Measurements from ENCODE around the gene GALR3. TPM values are rescaled to one million over a fixed set of nuclear protein-coding genes. Genes with fewer than 3 reads are reported as not detected.

GALR3 gene
- total RNA-seq, 1 experiment from 2014 or later: not detected

GRCh38 chr22:37854946-37855345 is 31.8 kb downstream of the GALR3 start:
- Histone ChIP-seq H3K4me3 (ENCODE audit: insufficient read depth, low read depth, low read length) (no peak overlapping the region), H3K36me3 (replicated peaks; ENCODE audit: control insufficient read depth, insufficient read depth, low read length) (peaks cover 53% of the 10 kb centered on the region), H3K27me3 (ENCODE audit: control insufficient read depth, insufficient read depth, low read length) (no peaks in the 10 kb centered on the region)
- DNase-seq: no peak

- no peak for DNase-seq
- Histone ChIP-seq H3K27me3 (ENCODE audit: control insufficient read depth, insufficient read depth, low read length) (no peaks in the 10 kb centered on the region), H3K4me3 (ENCODE audit: insufficient read depth, low read depth, low read length) (no peak overlapping the region), H3K36me3 (replicated peaks; ENCODE audit: control insufficient read depth, insufficient read depth, low read length) (peaks cover 56% of the 10 kb centered on the region)
Measured at GRCh38 chr22:37855462-37855861, 32.3 kb downstream of the GALR3 start.

GRCh38 chr22:37860796-37861421 is 37.7 kb downstream of the GALR3 start:
- Histone ChIP-seq H3K36me3 (replicated peaks; ENCODE audit: control insufficient read depth, insufficient read depth, low read length) (peaks cover 56% of the 10 kb centered on the region), H3K27me3 (ENCODE audit: control insufficient read depth, insufficient read depth, low read length) (no peaks in the 10 kb centered on the region), H3K4me3 (ENCODE audit: insufficient read depth, low read depth, low read length) (no peak overlapping the region)
- DNase-seq: no peak

- H3K27me3 ChIP-seq (ENCODE audit: control insufficient read depth, insufficient read depth, low read length): no peaks in the 10 kb centered on the region
- H3K36me3 ChIP-seq (replicated peaks; ENCODE audit: control insufficient read depth, insufficient read depth, low read length): peaks cover 56% of the 10 kb centered on the region
- H3K4me3 ChIP-seq (ENCODE audit: insufficient read depth, low read depth, low read length): no peak overlapping the region
- DNase-seq: no peak
Measured at GRCh38 chr22:37862570-37863325, 39.6 kb downstream of the GALR3 start.

GRCh38 chr22:37865510-37865909 is 42.3 kb downstream of the GALR3 start:
- H3K4me3 ChIP-seq (ENCODE audit: insufficient read depth, low read depth, low read length): no peak overlapping the region
- no peaks in the 10 kb centered on the region for H3K27me3 ChIP-seq (ENCODE audit: control insufficient read depth, insufficient read depth, low read length)
- no peak for DNase-seq
- peaks cover 56% of the 10 kb centered on the region for H3K36me3 ChIP-seq (replicated peaks; ENCODE audit: control insufficient read depth, insufficient read depth, low read length)

GRCh38 chr22:37870273-37870672 is 47.1 kb downstream of the GALR3 start:
- no peak overlapping the region for H3K4me3 ChIP-seq (ENCODE audit: insufficient read depth, low read depth, low read length)
- H3K36me3 ChIP-seq (replicated peaks; ENCODE audit: control insufficient read depth, insufficient read depth, low read length): peaks cover 47% of the 10 kb centered on the region

More at GRCh38 chr22:37870273-37870672, 47.1 kb downstream of the GALR3 start:
- DNase-seq: no peak
- H3K27me3 ChIP-seq (ENCODE audit: control insufficient read depth, insufficient read depth, low read length): no peaks in the 10 kb centered on the region

Other genes with a start within 250 kb of the GALR3 start
- gene LGALS2, start 243.3 kb upstream of the GALR3 start, total RNA-seq (2014; rRNA removed; shearing (Covaris generic)): not detected in 2 replicates
- 67.9 and 98.6 TPM in 2 replicates for gene GGA1, start 214.5 kb upstream of the GALR3 start, total RNA-seq (2014; rRNA removed; shearing (Covaris generic))
- gene SH3BP1, start 183.7 kb upstream of the GALR3 start, total RNA-seq (2014; rRNA removed; shearing (Covaris generic)): 30.0 and 35.2 TPM in 2 replicates
- gene PDXP, start 164.7 kb upstream of the GALR3 start, total RNA-seq (2014; rRNA removed; shearing (Covaris generic)): 54.1 and 60.9 TPM in 2 replicates
- gene LGALS1, start 147.7 kb upstream of the GALR3 start, total RNA-seq (2014; rRNA removed; shearing (Covaris generic)): 183 and 206 TPM in 2 replicates
- gene NOL12, start 137.0 kb upstream of the GALR3 start, total RNA-seq (2014; rRNA removed; shearing (Covaris generic)): 20.5 and 23.6 TPM in 2 replicates
- gene TRIOBP, start 126.3 kb upstream of the GALR3 start, total RNA-seq (2014; rRNA removed; shearing (Covaris generic)): 66.9 and 67.1 TPM in 2 replicates
- gene GCAT, start 15.4 kb upstream of the GALR3 start, total RNA-seq (2014; rRNA removed; shearing (Covaris generic)): 35.1 and 45.0 TPM in 2 replicates
- 16.9 and 25.2 TPM in 2 replicates for gene ANKRD54, start 21.0 kb downstream of the GALR3 start, total RNA-seq (2014; rRNA removed; shearing (Covaris generic))
- gene EIF3L, start 26.0 kb downstream of the GALR3 start, total RNA-seq (2014; rRNA removed; shearing (Covaris generic)): 652 and 748 TPM in 2 replicates
- 28.2 and 29.8 TPM in 2 replicates for gene MICALL1, start 82.9 kb downstream of the GALR3 start, total RNA-seq (2014; rRNA removed; shearing (Covaris generic))
- 0.26 and 0.28 TPM in 2 replicates for gene C22orf23, start 130.2 kb downstream of the GALR3 start, total RNA-seq (2014; rRNA removed; shearing (Covaris generic))
- gene POLR2F, start 130.3 kb downstream of the GALR3 start, total RNA-seq (2014; rRNA removed; shearing (Covaris generic)): 47.7 and 80.8 TPM in 2 replicates
- 3.5 and 3.7 TPM in 2 replicates for gene SOX10, start 161.2 kb downstream of the GALR3 start, total RNA-seq (2014; rRNA removed; shearing (Covaris generic))
- gene PICK1, start 234.0 kb downstream of the GALR3 start, total RNA-seq (2014; rRNA removed; shearing (Covaris generic)): 19.4 and 20.3 TPM in 2 replicates